ENCODE data around the gene PRDX6.

The PRDX6 gene

DNA sequence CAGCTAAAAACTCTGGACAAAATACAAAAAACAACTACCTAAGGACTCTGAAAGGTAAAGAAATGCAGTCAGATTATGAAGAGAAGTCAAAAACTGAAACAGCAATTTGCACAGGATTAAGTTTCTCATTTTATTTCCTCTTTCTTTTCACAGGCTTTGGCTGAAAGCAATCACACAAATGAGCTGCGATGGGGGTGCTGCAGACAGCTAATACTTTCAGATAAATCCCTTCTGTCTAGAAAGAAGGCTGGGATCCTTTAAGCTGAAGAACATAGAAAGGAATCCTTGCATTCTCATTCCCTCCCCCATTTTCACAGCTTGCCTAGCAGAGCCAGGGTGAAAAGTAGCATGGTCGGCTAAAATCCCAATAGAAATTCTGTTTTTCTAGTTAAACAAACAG, 32.0 kb upstream of the PRDX6 start:
- Histone ChIP-seq H3K9me2 (replicated peaks; ENCODE audit: low read depth, low read length) (no peaks in the 10 kb centered on the region), H3K9me3 (ENCODE audit: insufficient read depth, low read depth, low read length) (peaks cover 12% of the 10 kb centered on the region; the same call in 1 of the 2 replicates), H3F3A (ENCODE audit: low read depth) (no peaks in the 10 kb centered on the region), H3K36me3 (ENCODE audit: insufficient read depth, low read length) (no peaks in the 10 kb centered on the region), H3K4me1 (ENCODE audit: insufficient read depth, low read length, poor library complexity, severe bottlenecking) (no peaks in the 10 kb centered on the region), H3K27me3 (ENCODE audit: insufficient read depth, low read length, poor library complexity, severe bottlenecking) (no peaks in the 10 kb centered on the region), H3K9ac (ENCODE audit: low read depth, low read length, poor library complexity, severe bottlenecking) (no peak overlapping the region), H3K4me3 (ENCODE audit: low read length, poor library complexity, severe bottlenecking) (no peak overlapping the region), H4K20me1 (ENCODE audit: insufficient read depth, low read length, poor library complexity, severe bottlenecking) (no peaks in the 10 kb centered on the region), H2AFZ (ENCODE audit: low read length) (no peak overlapping the region), H3K4me2 (ENCODE audit: low read depth, low read length, poor library complexity, severe bottlenecking) (no peak overlapping the region), H3K79me2 (ENCODE audit: insufficient read depth, low read length) (no peaks in the 10 kb centered on the region)
- no peak for TF ChIP-seq EZH2phosphoT487 (IDR thresholded peaks at IDR 0.05; ENCODE audit: borderline replicate concordance)
- TF ChIP-seq, protein P1, sequence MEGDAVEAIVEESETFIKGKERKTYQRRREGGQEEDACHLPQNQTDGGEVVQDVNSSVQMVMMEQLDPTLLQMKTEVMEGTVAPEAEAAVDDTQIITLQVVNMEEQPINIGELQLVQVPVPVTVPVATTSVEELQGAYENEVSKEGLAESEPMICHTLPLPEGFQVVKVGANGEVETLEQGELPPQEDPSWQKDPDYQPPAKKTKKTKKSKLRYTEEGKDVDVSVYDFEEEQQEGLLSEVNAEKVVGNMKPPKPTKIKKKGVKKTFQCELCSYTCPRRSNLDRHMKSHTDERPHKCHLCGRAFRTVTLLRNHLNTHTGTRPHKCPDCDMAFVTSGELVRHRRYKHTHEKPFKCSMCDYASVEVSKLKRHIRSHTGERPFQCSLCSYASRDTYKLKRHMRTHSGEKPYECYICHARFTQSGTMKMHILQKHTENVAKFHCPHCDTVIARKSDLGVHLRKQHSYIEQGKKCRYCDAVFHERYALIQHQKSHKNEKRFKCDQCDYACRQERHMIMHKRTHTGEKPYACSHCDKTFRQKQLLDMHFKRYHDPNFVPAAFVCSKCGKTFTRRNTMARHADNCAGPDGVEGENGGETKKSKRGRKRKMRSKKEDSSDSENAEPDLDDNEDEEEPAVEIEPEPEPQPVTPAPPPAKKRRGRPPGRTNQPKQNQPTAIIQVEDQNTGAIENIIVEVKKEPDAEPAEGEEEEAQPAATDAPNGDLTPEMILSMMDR (conservative IDR thresholded peaks at IDR 0.05; ENCODE audit: low read length) = no peak

DNA sequence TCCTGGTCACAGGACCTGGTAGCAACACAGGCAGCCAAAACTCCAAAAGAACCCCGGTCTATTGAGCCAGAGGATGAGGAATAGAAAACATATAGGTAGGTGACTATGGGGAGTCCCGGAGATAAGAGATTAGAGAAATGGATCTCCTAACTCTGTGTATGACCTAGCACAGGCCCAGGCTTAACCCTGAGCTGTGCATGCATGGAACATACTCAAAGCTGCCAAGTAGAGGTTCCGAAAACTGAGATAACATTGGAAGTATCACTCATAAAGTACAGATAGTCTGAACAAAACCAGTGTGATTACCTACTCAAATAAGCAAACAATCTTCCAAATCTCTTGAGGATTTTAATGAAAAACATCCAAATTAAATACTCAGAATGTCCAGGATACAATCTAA, 31.5 kb upstream of the PRDX6 start:
- Histone ChIP-seq H3K79me2 (ENCODE audit: insufficient read depth, low read length) (no peaks in the 10 kb centered on the region), H3K36me3 (ENCODE audit: insufficient read depth, low read length) (no peaks in the 10 kb centered on the region), H3K9me3 (ENCODE audit: insufficient read depth, low read depth, low read length) (peaks cover 12% of the 10 kb centered on the region; the same call in 1 of the 2 replicates), H3F3A (ENCODE audit: low read depth) (no peaks in the 10 kb centered on the region), H3K27me3 (ENCODE audit: insufficient read depth, low read length, poor library complexity, severe bottlenecking) (no peaks in the 10 kb centered on the region), H4K20me1 (ENCODE audit: insufficient read depth, low read length, poor library complexity, severe bottlenecking) (no peaks in the 10 kb centered on the region), H3K4me1 (ENCODE audit: insufficient read depth, low read length, poor library complexity, severe bottlenecking) (no peaks in the 10 kb centered on the region), H3K4me2 (ENCODE audit: low read depth, low read length, poor library complexity, severe bottlenecking) (no peak overlapping the region), H2AFZ (ENCODE audit: low read length) (no peak overlapping the region), H3K9ac (ENCODE audit: low read depth, low read length, poor library complexity, severe bottlenecking) (no peak overlapping the region), H3K9me2 (replicated peaks; ENCODE audit: low read depth, low read length) (no peaks in the 10 kb centered on the region), H3K4me3 (ENCODE audit: low read length, poor library complexity, severe bottlenecking) (no peak overlapping the region)
- TF ChIP-seq EZH2phosphoT487 (IDR thresholded peaks at IDR 0.05; ENCODE audit: borderline replicate concordance) = no peak
- TF ChIP-seq, protein P1 (conservative IDR thresholded peaks at IDR 0.05; ENCODE audit: low read length) = no peak

DNA sequence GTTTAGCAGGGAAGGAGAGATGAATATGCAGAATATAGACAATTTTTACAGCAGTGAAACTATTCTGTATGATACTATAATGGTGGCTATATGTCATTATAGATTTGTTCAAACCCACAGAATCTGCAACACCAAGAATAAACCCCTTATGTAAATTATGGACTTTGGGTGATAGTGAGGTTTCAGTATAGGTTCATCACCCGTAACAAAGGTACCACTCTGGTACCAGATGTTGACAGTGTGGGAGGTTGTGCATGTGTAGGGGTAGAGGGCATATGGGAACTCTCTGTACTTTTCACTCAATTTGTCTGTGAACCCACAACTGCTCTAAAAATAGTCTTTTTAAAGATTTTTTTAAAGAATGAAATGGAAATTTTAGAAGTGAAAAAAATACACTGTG, 29.9 kb upstream of the PRDX6 start:
- Histone ChIP-seq H3K36me3 (ENCODE audit: insufficient read depth, low read length) (no peaks in the 10 kb centered on the region), H3K4me3 (ENCODE audit: low read length, poor library complexity, severe bottlenecking) (no peak overlapping the region), H3K9me2 (replicated peaks; ENCODE audit: low read depth, low read length) (no peaks in the 10 kb centered on the region), H3K4me2 (ENCODE audit: low read depth, low read length, poor library complexity, severe bottlenecking) (no peak overlapping the region), H3K9ac (ENCODE audit: low read depth, low read length, poor library complexity, severe bottlenecking) (no peak overlapping the region), H3K79me2 (ENCODE audit: insufficient read depth, low read length) (no peaks in the 10 kb centered on the region), H3K9me3 (ENCODE audit: insufficient read depth, low read depth, low read length) (peaks cover 12% of the 10 kb centered on the region; the same call in 1 of the 2 replicates), H3F3A (ENCODE audit: low read depth) (no peaks in the 10 kb centered on the region), H3K27me3 (ENCODE audit: insufficient read depth, low read length, poor library complexity, severe bottlenecking) (no peaks in the 10 kb centered on the region), H2AFZ (ENCODE audit: low read length) (no peak overlapping the region), H4K20me1 (ENCODE audit: insufficient read depth, low read length, poor library complexity, severe bottlenecking) (no peaks in the 10 kb centered on the region), H3K4me1 (ENCODE audit: insufficient read depth, low read length, poor library complexity, severe bottlenecking) (no peaks in the 10 kb centered on the region)
- TF ChIP-seq, protein P1 (conservative IDR thresholded peaks at IDR 0.05; ENCODE audit: low read length) = no peak
- no peak for TF ChIP-seq EZH2phosphoT487 (IDR thresholded peaks at IDR 0.05; ENCODE audit: borderline replicate concordance)

Measured in Loucy (cell line).